Activated CD4-positive, alpha-beta T cell treated with anti-CD3 and anti-CD28 coated beads for 24 hours (primary cell): ENCODE results near the gene NPM1.
"Not testable (repeated sequence)": the region's sequence is repeated elsewhere in the genome, so short reads cannot be mapped to it uniquely, and the experiment has no call there.

Experiments
- DNase-seq, 2 donors: peaks; one replicate each; pipeline ENCODE4 v3.0.0-alpha.2; 2020; ENCODE audit warnings: low read depth in 2 of 2

The NPM1 gene

GRCh38 chr5:171387345-171387969 is at the start of gene NPM1:
TSS of gene NPM1 (plus strand) at chr5:171387849. CDS start at chr5:171387949, 100 bp downstream.
- DNase-seq: peak; percentile 94 to 97

- no peak for DNase-seq
These were observed 47.6 kb upstream of the NPM1 start for GRCh38 chr5:171340042-171340441.

- DNase-seq: no peak
These were observed 47.2 kb upstream of the NPM1 start for GRCh38 chr5:171340491-171340890.

- no peak for DNase-seq
These were observed 45.1 kb upstream of the NPM1 start for GRCh38 chr5:171342362-171343111.

GRCh38 chr5:171344936-171345608 is 42.6 kb upstream of the NPM1 start:
- DNase-seq: no peak

- DNase-seq: no peak
These were observed 36.0 kb upstream of the NPM1 start for GRCh38 chr5:171351536-171352073.

GRCh38 chr5:171355302-171355724 is 32.3 kb upstream of the NPM1 start:
- DNase-seq: no peak

GRCh38 chr5:171357843-171358242 is 29.8 kb upstream of the NPM1 start:
- DNase-seq: no peak

GRCh38 chr5:171361151-171361550 is 26.5 kb upstream of the NPM1 start:
- DNase-seq: not testable (repeated sequence)

- not testable (repeated sequence) for DNase-seq
These were observed 24.4 kb upstream of the NPM1 start for GRCh38 chr5:171363249-171363648.

- no peak for DNase-seq
These were observed 23.8 kb upstream of the NPM1 start for GRCh38 chr5:171363846-171364245.

- no peak for DNase-seq
These were observed 22.3 kb upstream of the NPM1 start for GRCh38 chr5:171365351-171365750.

GRCh38 chr5:171366645-171367044 is 21.0 kb upstream of the NPM1 start:
- no peak for DNase-seq

GRCh38 chr5:171367424-171368370 is 20.0 kb upstream of the NPM1 start:
- no peak for DNase-seq

- no peak for DNase-seq
These were observed 18.6 kb upstream of the NPM1 start for GRCh38 chr5:171369056-171369455.

GRCh38 chr5:171369898-171370297 is 17.8 kb upstream of the NPM1 start:
- DNase-seq: no peak

- not testable (repeated sequence) for DNase-seq
These were observed 16.8 kb upstream of the NPM1 start for GRCh38 chr5:171370881-171371280.

- DNase-seq: no peak
These were observed 16.3 kb upstream of the NPM1 start for GRCh38 chr5:171371326-171371725.

- no peak for DNase-seq
These were observed 7.7 kb upstream of the NPM1 start for GRCh38 chr5:171379961-171380360.

- DNase-seq: not testable (repeated sequence)
These were observed 3.2 kb upstream of the NPM1 start for GRCh38 chr5:171384416-171384815.

GRCh38 chr5:171384999-171385398 is 2.6 kb upstream of the NPM1 start:
- DNase-seq: peak in 1 of 2 donors; percentile 18
